Endothelial cell of umbilical vein (primary cell): ENCODE results near the gene HAT1. TPM values are rescaled to one million over a fixed set of nuclear protein-coding genes. Genes with fewer than 3 reads are reported as not detected.

Source experiments
- BruUV-seq: library from RNA; stranded (reverse); fragments of 400-500 nt; replicated peaks from 2 replicates; lab custom pipeline; 2021; lab: Mats Ljungman, UMichigan
- CTCF ChIA-PET: fragments of 300-600, 350-600 bp; sonication (Branson Sonifier 250); formaldehyde crosslinking; loops from one replicate; lab custom pipeline; 2021; ENCODE audit warnings: antibody characterized with exemption, inconsistent platforms; lab: Charles Lee
- POLR2A ChIA-PET: fragments of 300-600, 350-600 bp; sonication (Branson Sonifier 250); formaldehyde crosslinking; loops from one replicate; lab custom pipeline; 2021; ENCODE audit warnings: antibody characterized with exemption, inconsistent platforms; lab: Charles Lee
- DNase-seq: peaks from one replicate; pipeline ENCODE4 v3.0.0-alpha.2; 2011; ENCODE audit warnings: low read depth, low spot score
- FAIRE-seq: peaks from 2 replicates; lab custom pipeline; 2011; peaks lifted over from hg19 to GRCh38; lab: Jason Lieb, UNC
- H2AFZ ChIP-seq: 2 replicates; pipeline ENCODE4 v1.6.0; 2012; ENCODE audit warnings: low read depth, low read length, control low read depth, inconsistent platforms
- H3K27ac ChIP-seq: 2 replicates; pipeline ENCODE4 v1.5.1; 2011; ENCODE audit warnings: low read depth, mild to moderate bottlenecking, control low read depth, low read length, moderate library complexity; ENCODE audit not compliant: insufficient read depth
- H3K27me3 ChIP-seq, 2 experiments: 2 replicates each; pipeline versions ENCODE4 v1.6.0 to v1.6.1; 2011; ENCODE audit warnings: low read length in 2 of 2, mixed read lengths in 1 of 2; ENCODE audit not compliant: control insufficient read depth in 2 of 2, insufficient read depth in 2 of 2
- H3K36me3 ChIP-seq, 2 experiments: 2 replicates in 1 of 2; 3 replicates in 1 of 2; pipeline ENCODE4 v1.5.1; 2011; ENCODE audit warnings: low read length in 2 of 2, mild to moderate bottlenecking in 1 of 2, moderate library complexity in 1 of 2; ENCODE audit not compliant: control insufficient read depth in 2 of 2, insufficient read depth in 2 of 2; ENCODE audit errors: extremely low read depth in 1 of 2
- H3K4me1 ChIP-seq: 3 replicates; pipeline ENCODE4 v1.5.1; 2011; ENCODE audit warnings: mild to moderate bottlenecking, low read length; ENCODE audit not compliant: control insufficient read depth, insufficient read depth; ENCODE audit errors: extremely low read depth
- H3K4me2 ChIP-seq: 2 replicates; pipeline ENCODE4 v1.6.1; 2011; ENCODE audit warnings: low read length, control low read depth, mixed read lengths; ENCODE audit not compliant: insufficient read depth
- H3K4me3 ChIP-seq, 3 experiments: fragments of 200-600 bp in 1 of 3; sonication (generic), shearing (Covaris generic) in 1 of 3; replicated peaks in 1 of 3; 2 replicates each; pipeline ENCODE4 v1.5.1; 2011 to 2016; ENCODE audit warnings: control low read depth in 3 of 3, low read length in 3 of 3, mild to moderate bottlenecking in 2 of 3, inconsistent platforms in 1 of 3, low read depth in 1 of 3, moderate library complexity in 1 of 3; ENCODE audit not compliant: insufficient read depth in 1 of 3
- H3K79me2 ChIP-seq: 2 replicates; pipeline ENCODE4 v1.6.0; 2012; ENCODE audit warnings: low read length, inconsistent platforms; ENCODE audit not compliant: control insufficient read depth, insufficient read depth
- H3K9ac ChIP-seq: replicated peaks from 2 replicates; pipeline ENCODE3; 2011; ENCODE audit warnings: low read length, control low read depth; ENCODE audit not compliant: insufficient read depth; ENCODE audit errors: extremely low read depth
- H3K9me1 ChIP-seq: replicated peaks from 3 replicates; pipeline ENCODE4 v1.6.0; 2011; ENCODE audit warnings: mild to moderate bottlenecking, low read length; ENCODE audit not compliant: control insufficient read depth, insufficient read depth; ENCODE audit errors: extremely low read depth
- H3K9me3 ChIP-seq: replicated peaks from 2 replicates; pipeline ENCODE4 v1.5.1; 2012; ENCODE audit warnings: low read length, inconsistent platforms; ENCODE audit not compliant: control insufficient read depth, insufficient read depth
- H4K20me1 ChIP-seq: replicated peaks from 2 replicates; pipeline ENCODE3; 2011; ENCODE audit warnings: mild to moderate bottlenecking, low read length; ENCODE audit not compliant: control insufficient read depth, insufficient read depth; ENCODE audit errors: extremely low read depth
- CTCF ChIP-seq, 2 donors: IDR thresholded peaks; 1 replicate in 1 of 2; 2 replicates in 1 of 2; pipeline ENCODE4 v1.5.1; 2011; ENCODE audit warnings: low read length in 2 of 2, mild to moderate bottlenecking in 2 of 2, moderate library complexity in 2 of 2, control low read depth in 1 of 2, inconsistent platforms in 1 of 2, low read depth in 1 of 2; ENCODE audit not compliant: insufficient read depth in 1 of 2; ENCODE audit errors: extremely low read depth in 1 of 2
- MYC ChIP-seq: IDR thresholded peaks from one replicate; pipeline ENCODE4 v1.6.1; 2011; ENCODE audit warnings: mild to moderate bottlenecking, low read depth, low read length
- dilution Hi-C: fragments of 300-500 bp; cut with MboI; formaldehyde crosslinking; loops from one replicate; pipeline ENCODE4 v1.15.0; 2019; ENCODE audit warnings: low sequenced_read_pairs; ENCODE audit not compliant: extremely low pct_ligation_motif_present
- intact Hi-C: fragments of 100-400 bp; cut with micrococcal nuclease; formaldehyde crosslinking; loops from one replicate; pipeline ENCODE4 v1.10.0; 2022
- polyA plus RNA-seq, 4 experiments: library from polyadenylated mRNA; depleted of rRNA in 3 of 4; stranded (reverse) in 3 of 4; unstranded in 1 of 4; fragments of >200 nt; gene quantifications; 2 replicates each; pipeline versions ENCODE4 v1.2.1 to v1.2.3, GENCODE V29; 2011 to 2012; ENCODE audit warnings: missing spikeins in 1 of 4
- total RNA-seq: library from RNA; stranded (reverse); gene quantifications from 2 replicates; pipeline ENCODE4 v1.2.3, GENCODE V29; 2021

The HAT1 gene
- total and polyA plus RNA-seq, 2 donors (not counting 3 experiments of a cell fraction or from before 2014, with no cell fraction given): 27.4 to 50.3 TPM

GRCh38 chr2:171893196-171893823, 29.0 kb upstream of the HAT1 start:
- POLR2A ChIA-PET: interaction anchor here (0.6 kb wide), 1 partner anchor 242 kb away, joined by 3 read pairs; no protein-coding TSS in a partner anchor

More at GRCh38 chr2:171893196-171893823, 29.0 kb upstream of the HAT1 start:
- Histone ChIP-seq H3K79me2 (no peaks in the 10 kb centered on the region), H3K4me1 (peaks cover 9% of the 10 kb centered on the region), H3K4me2 (peak overlapping the region; percentile 61), H4K20me1 (no peaks in the 10 kb centered on the region), H3K36me3 (no peaks in the 10 kb centered on the region), H3K4me3 (peak overlapping the region; percentile 63 to 83 (median 64)), H3K27ac (no peak overlapping the region), H3K27me3 (no peaks in the 10 kb centered on the region), H2AFZ (peak overlapping the region; percentile 61), H3K9ac (peak overlapping the region; percentile 63), H3K9me1 (no peaks in the 10 kb centered on the region), H3K9me3 (no peaks in the 10 kb centered on the region)
- CTCF ChIA-PET: interaction anchor here (1.1 to 1.9 kb wide), 4 partner anchors 29 to 221 kb away, joined by 3 to 5 read pairs (median 4); partner anchors contain the start of genes DLX2 and HAT1
- dilution Hi-C loops (no loop called here), intact Hi-C loops (loop anchor here (10.0 kb wide), 1 partner anchor 211 kb away; the partner anchor contains the start of gene DLX2)
- FAIRE-seq: no peak
- DNase-seq: no peak
- BruUV-seq: no TSS peak
- TF ChIP-seq CTCF (IDR thresholded peaks at IDR 0.05; ENCODE audit: extremely low read depth in 1 of 2, insufficient read depth in 1 of 2, low read depth in 1 of 2, low read length in 2 of 2): no peak
- TF ChIP-seq MYC: no peak
